Naive thymus-derived CD4-positive, alpha-beta T cell (primary cell): ENCODE results near the gene NETO2. TPM values are rescaled to one million over a fixed set of nuclear protein-coding genes. Genes with fewer than 3 reads are reported as not detected.
A peak's percentile ranks its signal among the peaks of the same experiment; 100 is the strongest.

ENCODE experiments used
- ATAC-seq: fragments of 150-1000 bp; cut with Tn5 transposase; 2 replicates; pipeline ENCODE4 v1.10.0; 2021; ENCODE audit warnings: mild to moderate bottlenecking, moderate library complexity
- CTCF ChIA-PET: fragments of 350-600 bp; sonication (Branson Sonifier 250); formaldehyde crosslinking; loops from one replicate; lab custom pipeline; 2021; ENCODE audit warnings: antibody characterized with exemption; lab: Charles Lee
- POLR2A ChIA-PET: fragments of 350-600 bp; sonication (Branson Sonifier 250); formaldehyde crosslinking; loops from one replicate; lab custom pipeline; 2021; ENCODE audit warnings: antibody characterized with exemption, inconsistent platforms; lab: Charles Lee
- DNase-seq, 9 donors: peaks; one replicate each; pipeline versions ENCODE4 v3.0.0 to v3.0.0-alpha.2; 2020 to 2022; ENCODE audit warnings: mixed read lengths in 1 of 9
- H3K27ac ChIP-seq: one replicate; pipeline ENCODE4 v1.7.0; 2013; ENCODE audit warnings: mild to moderate bottlenecking, low read depth, low read length, moderate library complexity
- H3K27me3 ChIP-seq, 2 donors: one replicate each; pipeline ENCODE4 v1.7.0; 2013; ENCODE audit warnings: low read length in 2 of 2, mild to moderate bottlenecking in 2 of 2, moderate library complexity in 2 of 2; ENCODE audit not compliant: control insufficient read depth in 2 of 2, insufficient read depth in 2 of 2
- H3K36me3 ChIP-seq, 3 experiments: 1 replicate in 2 of 3; 2 replicates in 1 of 3; pipeline ENCODE4 v1.7.0; 2013; ENCODE audit warnings: low read length in 3 of 3, mild to moderate bottlenecking in 3 of 3, moderate library complexity in 1 of 3; ENCODE audit not compliant: insufficient read depth in 3 of 3, control insufficient read depth in 2 of 3
- H3K4me1 ChIP-seq, 2 donors: one replicate each; pipeline ENCODE4 v1.7.0; 2013; ENCODE audit warnings: low read length in 2 of 2, mild to moderate bottlenecking in 2 of 2, moderate library complexity in 1 of 2; ENCODE audit not compliant: control insufficient read depth in 2 of 2, insufficient read depth in 2 of 2
- H3K4me3 ChIP-seq: 2 replicates; pipeline ENCODE4 v1.7.0; 2013; ENCODE audit warnings: mild to moderate bottlenecking, low read length
- H3K9me3 ChIP-seq, 3 experiments: 1 replicate in 2 of 3; 2 replicates in 1 of 3; pipeline ENCODE4 v1.7.0; 2013; ENCODE audit warnings: low read length in 3 of 3; ENCODE audit not compliant: control insufficient read depth in 2 of 3
- H3K27ac Mint-ChIP-seq, 9 donors: one replicate each; pipeline ENCODE4 v1.8.0; 2020 to 2022; ENCODE audit warnings: mixed read lengths in 9 of 9, mild to moderate bottlenecking in 8 of 9, moderate library complexity in 5 of 9, inconsistent platforms in 2 of 9
- H3K27me3 Mint-ChIP-seq, 5 donors: one replicate each; pipeline ENCODE4 v1.8.0; 2021 to 2022; ENCODE audit warnings: mixed read lengths in 5 of 5, mild to moderate bottlenecking in 1 of 5
- H3K36me3 Mint-ChIP-seq, 5 donors: one replicate each; pipeline ENCODE4 v1.8.0; 2020 to 2022; ENCODE audit warnings: mixed read lengths in 5 of 5, mild to moderate bottlenecking in 3 of 5, inconsistent platforms in 1 of 5
- H3K4me1 Mint-ChIP-seq, 7 donors: one replicate each; pipeline ENCODE4 v1.8.0; 2020 to 2022; ENCODE audit warnings: mixed read lengths in 7 of 7, mild to moderate bottlenecking in 3 of 7, inconsistent platforms in 1 of 7
- H3K4me3 Mint-ChIP-seq, 10 donors: one replicate each; pipeline ENCODE4 v1.8.0; 2020 to 2022; ENCODE audit warnings: mild to moderate bottlenecking in 10 of 10, mixed read lengths in 10 of 10, moderate library complexity in 6 of 10, inconsistent platforms in 2 of 10
- H3K9me3 Mint-ChIP-seq, 11 donors: one replicate each; pipeline ENCODE4 v1.8.0; 2020 to 2022; ENCODE audit warnings: mixed read lengths in 11 of 11, mild to moderate bottlenecking in 4 of 11, inconsistent platforms in 1 of 11, moderate library complexity in 1 of 11
- intact Hi-C, 2 donors: fragments of 100-400 bp; cut with micrococcal nuclease; formaldehyde crosslinking; loops; one replicate each; pipeline ENCODE4 v1.15.1; 2023
- polyA plus RNA-seq, 2 donors: library from polyadenylated mRNA; unstranded; fragments of 300-500 nt; fragmentation: Illumina TruSeq; gene quantifications; one replicate each; pipeline ENCODE4 v1.2.3, GENCODE V29; 2021
- total RNA-seq, 6 experiments: library from RNA in 5 of 6; stranded (reverse) in 5 of 6; gene quantifications; 1 replicate in 5 of 6; 2 replicates in 1 of 6; pipeline ENCODE4 v1.2.3 and lab custom pipeline; 2021 to 2026

NETO2 gene
- total and polyA plus RNA-seq, 7 experiments from 2014 or later = 0.25 to 8.1 (median 0.38) TPM; not detected in 1

GRCh38 chr16:47052666-47053640, 90.8 kb downstream of the NETO2 start:
- Histone ChIP-seq H3K27ac (no peak overlapping the region), H3K27me3 (no peaks in the 10 kb centered on the region), H3K4me3 (no peak overlapping the region), H3K9me3 (no peaks in the 10 kb centered on the region), H3K4me1 (no peaks in the 10 kb centered on the region), H3K36me3 (no peaks in the 10 kb centered on the region)
- ChIA-PET POLR2A (no interaction called here), CTCF (no interaction called here)
- DNase-seq = no peak
- Mint-ChIP-seq H3K36me3 (no peaks in the 10 kb centered on the region), H3K4me3 (no peak overlapping the region), H3K4me1 (peaks cover 0 to 2% (median 0%) of the 10 kb centered on the region in 7 donors), H3K9me3 (no peaks in the 10 kb centered on the region), H3K27me3 (no peaks in the 10 kb centered on the region), H3K27ac (no peak overlapping the region)
- intact Hi-C loops = no loop called here
- ATAC-seq = no peak

- DNase-seq = no peak
- H3K9me3 Mint-ChIP-seq = no peaks in the 10 kb centered on the region
- peaks cover 0 to 3% (median under 1%) of the 10 kb centered on the region in 7 donors for H3K4me1 Mint-ChIP-seq
- CTCF ChIA-PET = no interaction called here
- H3K36me3 Mint-ChIP-seq = no peaks in the 10 kb centered on the region
- no peak for ATAC-seq
- no peaks in the 10 kb centered on the region for H3K27me3 ChIP-seq
- no peaks in the 10 kb centered on the region for H3K9me3 ChIP-seq
- no peaks in the 10 kb centered on the region for H3K4me1 ChIP-seq
- H3K27ac Mint-ChIP-seq = no peak overlapping the region
- no peaks in the 10 kb centered on the region for H3K36me3 ChIP-seq
- intact Hi-C loops = no loop called here
- no peak overlapping the region for H3K4me3 Mint-ChIP-seq
- H3K27me3 Mint-ChIP-seq = no peaks in the 10 kb centered on the region
- POLR2A ChIA-PET = no interaction called here
- H3K4me3 ChIP-seq = no peak overlapping the region
- no peak overlapping the region for H3K27ac ChIP-seq
Observed at GRCh38 chr16:47051031-47051430, 92.7 kb downstream of the NETO2 start.

- CTCF ChIA-PET = no interaction called here
- peaks cover 0 to 1% (median 0%) of the 10 kb centered on the region in 11 donors for H3K9me3 Mint-ChIP-seq
- POLR2A ChIA-PET = no interaction called here
- H3K36me3 ChIP-seq = no peaks in the 10 kb centered on the region
- no peak overlapping the region for H3K4me3 ChIP-seq
- no peak overlapping the region for H3K4me3 Mint-ChIP-seq
- peaks cover 5 to 13% (median 10%) of the 10 kb centered on the region in 7 donors for H3K4me1 Mint-ChIP-seq
- DNase-seq (no peak), ATAC-seq (no peak)
- H3K27ac ChIP-seq = no peak overlapping the region
- H3K27me3 Mint-ChIP-seq = no peaks in the 10 kb centered on the region
- no peak overlapping the region for H3K27ac Mint-ChIP-seq
- H3K4me1 ChIP-seq = peaks cover 0 to 4% of the 10 kb centered on the region in 2 donors
- H3K27me3 ChIP-seq = no peaks in the 10 kb centered on the region
- intact Hi-C loops = no loop called here
- H3K9me3 ChIP-seq = no peaks in the 10 kb centered on the region
- no peaks in the 10 kb centered on the region for H3K36me3 Mint-ChIP-seq
Observed at GRCh38 chr16:47049901-47050583, 93.7 kb downstream of the NETO2 start.

- no peak overlapping the region for H3K27ac Mint-ChIP-seq
- DNase-seq = no peak
- H3K9me3 Mint-ChIP-seq = peaks cover 0 to 1% (median 0%) of the 10 kb centered on the region in 11 donors
Observed at GRCh38 chr16:47047524-47048203, 96.1 kb downstream of the NETO2 start.

GRCh38 chr16:47046726-47047523, 96.8 kb downstream of the NETO2 start:
- DNase-seq = no peak
- Mint-ChIP-seq H3K27me3 (no peaks in the 10 kb centered on the region), H3K4me3 (no peak overlapping the region), H3K4me1 (peaks cover 6 to 19% (median 14%) of the 10 kb centered on the region in 7 donors), H3K27ac (no peak overlapping the region), H3K36me3 (no peaks in the 10 kb centered on the region), H3K9me3 (peaks cover 0 to 1% (median 0%) of the 10 kb centered on the region in 11 donors)
- no peaks in the 10 kb centered on the region for H3K27me3 ChIP-seq
- POLR2A ChIA-PET = no interaction called here
- intact Hi-C loops = no loop called here
- no peak overlapping the region for H3K27ac ChIP-seq
- no peak overlapping the region for H3K4me3 ChIP-seq
- H3K4me1 ChIP-seq = peaks cover 0 to 4% of the 10 kb centered on the region in 2 donors
- H3K9me3 ChIP-seq = no peaks in the 10 kb centered on the region
- no peak for ATAC-seq
- no peaks in the 10 kb centered on the region for H3K36me3 ChIP-seq
- CTCF ChIA-PET = interaction anchor here (1.3 to 1.6 kb wide), 2 partner anchors 9 to 13 kb away, joined by 3 to 5 read pairs; no protein-coding TSS in a partner anchor

More at GRCh38 chr16:47047524-47048203, 96.1 kb downstream of the NETO2 start:
- peaks cover 0 to 4% of the 10 kb centered on the region in 2 donors for H3K4me1 ChIP-seq
- no peak for ATAC-seq
- H3K27ac ChIP-seq = no peak overlapping the region
- CTCF ChIA-PET = interaction anchor here (0.5 to 1.6 kb wide), 3 partner anchors 10 to 431 kb away, joined by 3 to 5 read pairs (median 3); no protein-coding TSS in a partner anchor
- H3K9me3 ChIP-seq = no peaks in the 10 kb centered on the region
- H3K36me3 ChIP-seq = no peaks in the 10 kb centered on the region
- no peak overlapping the region for H3K4me3 ChIP-seq
- Mint-ChIP-seq H3K36me3 (no peaks in the 10 kb centered on the region), H3K4me3 (no peak overlapping the region), H3K4me1 (peaks cover 5 to 17% (median 14%) of the 10 kb centered on the region in 7 donors), H3K27me3 (no peaks in the 10 kb centered on the region)
- H3K27me3 ChIP-seq = no peaks in the 10 kb centered on the region
- intact Hi-C loops = no loop called here
- POLR2A ChIA-PET = no interaction called here

GRCh38 chr16:47045459-47045858, 98.3 kb downstream of the NETO2 start:
- H3K36me3 ChIP-seq = no peaks in the 10 kb centered on the region
- Mint-ChIP-seq H3K9me3 (peaks cover 0 to 1% (median 0%) of the 10 kb centered on the region in 11 donors), H3K27ac (no peak overlapping the region), H3K4me3 (peak overlapping the region in 2 of 10 donors; percentile 9 to 30), H3K4me1 (peaks cover 6 to 19% (median 14%) of the 10 kb centered on the region in 7 donors), H3K27me3 (no peaks in the 10 kb centered on the region), H3K36me3 (no peaks in the 10 kb centered on the region)
- intact Hi-C loops = no loop called here
- ChIA-PET POLR2A (no interaction called here), CTCF (no interaction called here)
- no peak overlapping the region for H3K27ac ChIP-seq
- peaks cover 0 to 4% of the 10 kb centered on the region in 2 donors for H3K4me1 ChIP-seq
- DNase-seq (no peak), ATAC-seq (peak; percentile 41)
- H3K4me3 ChIP-seq = no peak overlapping the region
- H3K9me3 ChIP-seq = no peaks in the 10 kb centered on the region
- no peaks in the 10 kb centered on the region for H3K27me3 ChIP-seq
